ENCODE results near the gene GNB1L. TPM values are rescaled to one million over a fixed set of nuclear protein-coding genes. Genes with fewer than 3 reads are reported as not detected.
A peak's percentile ranks its signal among the peaks of the same experiment; 100 is the strongest.

Gene GNB1L
- total RNA-seq, 1 experiment from 2014 or later: 15.8 TPM

DNA sequence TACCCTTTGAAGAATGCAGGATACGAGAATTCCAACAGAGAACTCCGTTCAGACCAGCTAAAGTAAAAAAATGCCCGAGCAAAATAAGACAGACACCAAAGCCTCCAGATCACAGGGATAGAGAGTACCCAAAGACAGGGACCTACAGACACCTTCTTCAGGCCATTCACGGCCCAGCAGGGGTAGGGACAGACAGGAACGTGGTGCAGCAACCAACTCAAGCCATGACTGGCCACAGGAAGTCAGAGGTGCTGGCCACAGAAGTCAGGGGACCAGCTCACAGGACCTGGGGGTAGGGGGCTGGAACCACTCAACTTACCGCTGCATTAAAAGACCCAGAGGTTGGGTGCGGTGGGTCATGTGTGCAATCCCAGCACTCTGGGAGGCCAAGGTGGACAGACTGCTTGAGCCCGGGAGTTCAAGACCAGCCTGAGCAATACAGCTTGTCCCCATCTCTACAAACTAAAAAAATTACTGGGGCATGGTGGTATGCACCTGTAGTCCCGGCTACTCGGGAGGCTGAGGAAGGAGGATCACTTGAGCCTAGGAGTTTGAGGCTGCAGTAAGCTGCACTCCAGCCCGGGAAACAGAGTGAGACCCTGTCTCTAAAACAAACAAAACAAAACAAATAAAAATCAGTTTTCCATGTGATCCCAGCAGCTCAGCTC lies 47.0 kb upstream of the GNB1L start:
- CTCF ChIA-PET: interaction anchor here (1.0 kb wide), 1 partner anchor 8 kb away, joined by 4 read pairs; no protein-coding TSS in a partner anchor
- H3K4me1 ChIP-seq: no peaks in the 10 kb centered on the region
- intact Hi-C loops (cut with micrococcal nuclease; ENCODE audit: unreplicated experiment): no loop called here

DNA sequence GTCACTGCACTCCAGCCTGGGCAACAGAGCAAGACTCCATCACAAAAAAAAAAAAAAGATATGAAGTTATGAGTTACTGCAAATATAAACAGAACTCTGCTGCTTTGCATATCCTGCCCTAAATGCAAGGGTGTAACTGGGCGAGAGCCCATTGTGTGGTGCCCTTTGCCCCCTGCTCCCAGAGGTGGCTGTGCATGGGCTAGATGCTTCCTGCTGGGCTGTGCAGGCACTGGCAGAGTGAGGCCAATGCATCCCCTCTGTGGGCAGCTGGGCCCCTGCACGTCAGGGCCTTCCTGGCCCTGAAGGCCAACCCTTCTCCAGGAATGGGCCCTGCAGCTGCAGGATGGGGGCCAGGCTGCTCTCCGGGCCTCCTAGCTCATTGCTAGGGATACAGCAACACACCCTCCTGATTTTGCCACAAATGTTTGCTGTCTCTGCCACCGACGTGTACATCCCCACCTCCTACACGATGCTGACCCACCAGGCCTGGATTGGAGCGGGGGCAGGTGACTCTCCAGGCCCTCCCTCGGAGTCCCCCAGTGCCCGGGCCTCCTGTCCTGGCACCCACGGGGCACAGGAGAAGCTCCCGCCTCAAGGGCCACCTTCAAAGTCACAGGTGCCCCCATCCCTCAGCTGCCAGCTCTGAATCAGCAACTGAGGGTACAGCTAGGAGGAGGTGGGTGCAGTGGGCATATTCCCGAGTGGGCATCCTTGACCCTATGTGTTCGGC lies 46.2 kb upstream of the GNB1L start:
- CTCF ChIA-PET: interaction anchor here (0.6 to 1.0 kb wide), 2 partner anchors 9 to 292 kb away, joined by 3 to 4 read pairs; no protein-coding TSS in a partner anchor
- no peak for DNase-seq
- Histone ChIP-seq H3K9me3 (no peaks in the 10 kb centered on the region), H3K4me1 (no peaks in the 10 kb centered on the region), H3K27me3 (replicated peaks; ENCODE audit: control insufficient read depth, insufficient read depth, low read length) (no peaks in the 10 kb centered on the region), H3K36me3 (ENCODE audit: control insufficient read depth, insufficient read depth, low read length) (no peaks in the 10 kb centered on the region), H3K4me3 (ENCODE audit: low read depth, low read length) (no peak overlapping the region)
- H3K9me3 Mint-ChIP-seq (ENCODE audit: unreplicated experiment): no peaks in the 10 kb centered on the region
- intact Hi-C loops (cut with micrococcal nuclease; ENCODE audit: unreplicated experiment): no loop called here
- no peaks in the 10 kb centered on the region for H3K27me3 Mint-ChIP-seq (ENCODE audit: insufficient read depth, unreplicated experiment)
- no peaks in the 10 kb centered on the region for H3K4me1 Mint-ChIP-seq (ENCODE audit: low read depth, unreplicated experiment)
- POLR2A ChIA-PET: no interaction called here
- peaks cover 5% of the 10 kb centered on the region for H3K36me3 Mint-ChIP-seq (ENCODE audit: insufficient read depth, unreplicated experiment)
- BruUV-seq (replicated peaks): no TSS peak
- no peak overlapping the region for H3K27ac Mint-ChIP-seq (ENCODE audit: unreplicated experiment)
- TF ChIP-seq, protein P1, sequence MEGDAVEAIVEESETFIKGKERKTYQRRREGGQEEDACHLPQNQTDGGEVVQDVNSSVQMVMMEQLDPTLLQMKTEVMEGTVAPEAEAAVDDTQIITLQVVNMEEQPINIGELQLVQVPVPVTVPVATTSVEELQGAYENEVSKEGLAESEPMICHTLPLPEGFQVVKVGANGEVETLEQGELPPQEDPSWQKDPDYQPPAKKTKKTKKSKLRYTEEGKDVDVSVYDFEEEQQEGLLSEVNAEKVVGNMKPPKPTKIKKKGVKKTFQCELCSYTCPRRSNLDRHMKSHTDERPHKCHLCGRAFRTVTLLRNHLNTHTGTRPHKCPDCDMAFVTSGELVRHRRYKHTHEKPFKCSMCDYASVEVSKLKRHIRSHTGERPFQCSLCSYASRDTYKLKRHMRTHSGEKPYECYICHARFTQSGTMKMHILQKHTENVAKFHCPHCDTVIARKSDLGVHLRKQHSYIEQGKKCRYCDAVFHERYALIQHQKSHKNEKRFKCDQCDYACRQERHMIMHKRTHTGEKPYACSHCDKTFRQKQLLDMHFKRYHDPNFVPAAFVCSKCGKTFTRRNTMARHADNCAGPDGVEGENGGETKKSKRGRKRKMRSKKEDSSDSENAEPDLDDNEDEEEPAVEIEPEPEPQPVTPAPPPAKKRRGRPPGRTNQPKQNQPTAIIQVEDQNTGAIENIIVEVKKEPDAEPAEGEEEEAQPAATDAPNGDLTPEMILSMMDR (IDR thresholded peaks at IDR 0.05; ENCODE audit: insufficient read depth in 1 of 2, low read depth in 1 of 2, low read length in 1 of 2, severe bottlenecking in 1 of 2, unreplicated experiment in 1 of 2): no peak
- H3K4me3 Mint-ChIP-seq (ENCODE audit: unreplicated experiment): no peak overlapping the region

More for the DNA sequence above, 47.0 kb upstream of the GNB1L start:
- Mint-ChIP-seq H3K27ac (ENCODE audit: unreplicated experiment) (no peak overlapping the region), H3K27me3 (ENCODE audit: insufficient read depth, unreplicated experiment) (no peaks in the 10 kb centered on the region), H3K4me1 (ENCODE audit: low read depth, unreplicated experiment) (no peaks in the 10 kb centered on the region), H3K9me3 (ENCODE audit: unreplicated experiment) (no peaks in the 10 kb centered on the region), H3K36me3 (ENCODE audit: insufficient read depth, unreplicated experiment) (peaks cover 5% of the 10 kb centered on the region), H3K4me3 (ENCODE audit: unreplicated experiment) (no peak overlapping the region)
- H3K36me3 ChIP-seq (ENCODE audit: control insufficient read depth, insufficient read depth, low read length): no peaks in the 10 kb centered on the region
- POLR2A ChIA-PET: no interaction called here
- TF ChIP-seq, protein P1 (IDR thresholded peaks at IDR 0.05; ENCODE audit: insufficient read depth in 1 of 2, low read depth in 1 of 2, low read length in 1 of 2, severe bottlenecking in 1 of 2, unreplicated experiment in 1 of 2): no peak
- no peaks in the 10 kb centered on the region for H3K9me3 ChIP-seq
- H3K4me3 ChIP-seq (ENCODE audit: low read depth, low read length): no peak overlapping the region
- H3K27me3 ChIP-seq (replicated peaks; ENCODE audit: control insufficient read depth, insufficient read depth, low read length): no peaks in the 10 kb centered on the region
- no TSS peak for BruUV-seq (replicated peaks)
- no peak for DNase-seq

DNA sequence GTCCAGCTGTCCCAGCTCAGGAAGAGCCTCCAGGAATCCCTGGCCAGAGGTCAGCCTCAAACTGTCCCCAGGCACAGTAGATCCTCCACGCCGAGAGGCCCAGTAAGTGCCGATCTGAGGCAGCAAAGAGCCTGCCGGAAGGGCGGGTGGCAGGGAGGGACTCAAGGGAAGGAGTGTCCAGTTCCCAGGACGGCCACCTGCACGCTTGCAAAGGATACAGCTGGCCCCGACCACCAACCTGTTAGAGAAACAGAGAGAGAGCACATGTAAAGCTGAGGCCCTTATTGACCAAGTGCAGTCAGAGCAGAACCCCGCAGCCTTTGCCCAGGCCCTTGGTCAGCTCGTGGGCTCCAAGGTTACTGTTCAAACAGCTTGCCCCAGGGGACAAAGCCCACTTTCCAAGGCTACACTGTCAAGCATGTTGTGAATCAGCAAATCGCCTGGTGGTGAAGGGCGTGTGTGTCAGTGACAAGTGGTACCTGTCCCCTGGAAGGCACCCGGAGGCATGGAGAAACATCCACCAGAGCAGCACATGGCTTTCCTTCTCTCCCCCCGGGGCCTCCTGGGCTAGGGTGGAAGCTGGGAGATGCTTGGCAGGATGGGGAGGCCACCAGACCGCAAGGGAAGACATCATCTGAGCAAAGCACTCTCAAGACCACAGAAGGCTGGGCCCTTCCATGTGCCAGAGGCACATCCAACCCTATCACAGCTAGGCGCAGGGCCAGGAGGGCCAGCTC lies 44.3 kb upstream of the GNB1L start:
- TF ChIP-seq, protein P1 (IDR thresholded peaks at IDR 0.05; ENCODE audit: insufficient read depth in 1 of 2, low read depth in 1 of 2, low read length in 1 of 2, severe bottlenecking in 1 of 2, unreplicated experiment in 1 of 2): no peak
- no peaks in the 10 kb centered on the region for H3K9me3 ChIP-seq
- BruUV-seq (replicated peaks): no TSS peak
- ChIA-PET POLR2A (no interaction called here), CTCF (interaction anchor here (0.6 to 1.1 kb wide), 2 partner anchors 169 to 410 kb away, joined by 3 read pairs; no protein-coding TSS in a partner anchor)
- Mint-ChIP-seq H3K36me3 (ENCODE audit: insufficient read depth, unreplicated experiment) (peaks cover 5% of the 10 kb centered on the region), H3K4me1 (ENCODE audit: low read depth, unreplicated experiment) (no peaks in the 10 kb centered on the region), H3K27ac (ENCODE audit: unreplicated experiment) (peak overlapping the region; percentile 61), H3K4me3 (ENCODE audit: unreplicated experiment) (no peak overlapping the region), H3K9me3 (ENCODE audit: unreplicated experiment) (no peaks in the 10 kb centered on the region), H3K27me3 (ENCODE audit: insufficient read depth, unreplicated experiment) (no peaks in the 10 kb centered on the region)
- no peak for DNase-seq
- no peaks in the 10 kb centered on the region for H3K4me1 ChIP-seq
- intact Hi-C loops (cut with micrococcal nuclease; ENCODE audit: unreplicated experiment): no loop called here
- H3K4me3 ChIP-seq (ENCODE audit: low read depth, low read length): no peak overlapping the region
- no peaks in the 10 kb centered on the region for H3K36me3 ChIP-seq (ENCODE audit: control insufficient read depth, insufficient read depth, low read length)
- no peaks in the 10 kb centered on the region for H3K27me3 ChIP-seq (replicated peaks; ENCODE audit: control insufficient read depth, insufficient read depth, low read length)
